Naive thymus-derived CD4-positive, alpha-beta T cell (primary cell): Measurements from ENCODE around the gene CDKAL1. TPM values are rescaled to one million over a fixed set of nuclear protein-coding genes. Genes with fewer than 3 reads are reported as not detected.

ENCODE experiments used
- ATAC-seq: fragments of 150-1000 bp; cut with Tn5 transposase; 2 replicates; pipeline ENCODE4 v1.10.0; 2021; ENCODE audit warnings: mild to moderate bottlenecking, moderate library complexity
- CTCF ChIA-PET: fragments of 350-600 bp; sonication (Branson Sonifier 250); formaldehyde crosslinking; loops from one replicate; lab custom pipeline; 2021; ENCODE audit warnings: antibody characterized with exemption; lab: Charles Lee
- POLR2A ChIA-PET: fragments of 350-600 bp; sonication (Branson Sonifier 250); formaldehyde crosslinking; loops from one replicate; lab custom pipeline; 2021; ENCODE audit warnings: antibody characterized with exemption, inconsistent platforms; lab: Charles Lee
- DNase-seq, 9 donors: peaks; one replicate each; pipeline versions ENCODE4 v3.0.0 to v3.0.0-alpha.2; 2020 to 2022; ENCODE audit warnings: mixed read lengths in 1 of 9
- H3K27ac ChIP-seq: one replicate; pipeline ENCODE4 v1.7.0; 2013; ENCODE audit warnings: mild to moderate bottlenecking, low read depth, low read length, moderate library complexity
- H3K27me3 ChIP-seq, 2 donors: one replicate each; pipeline ENCODE4 v1.7.0; 2013; ENCODE audit warnings: low read length in 2 of 2, mild to moderate bottlenecking in 2 of 2, moderate library complexity in 2 of 2; ENCODE audit not compliant: control insufficient read depth in 2 of 2, insufficient read depth in 2 of 2
- H3K36me3 ChIP-seq, 3 experiments: 1 replicate in 2 of 3; 2 replicates in 1 of 3; pipeline ENCODE4 v1.7.0; 2013; ENCODE audit warnings: low read length in 3 of 3, mild to moderate bottlenecking in 3 of 3, moderate library complexity in 1 of 3; ENCODE audit not compliant: insufficient read depth in 3 of 3, control insufficient read depth in 2 of 3
- H3K4me1 ChIP-seq, 2 donors: one replicate each; pipeline ENCODE4 v1.7.0; 2013; ENCODE audit warnings: low read length in 2 of 2, mild to moderate bottlenecking in 2 of 2, moderate library complexity in 1 of 2; ENCODE audit not compliant: control insufficient read depth in 2 of 2, insufficient read depth in 2 of 2
- H3K4me3 ChIP-seq: 2 replicates; pipeline ENCODE4 v1.7.0; 2013; ENCODE audit warnings: mild to moderate bottlenecking, low read length
- H3K9me3 ChIP-seq, 3 experiments: 1 replicate in 2 of 3; 2 replicates in 1 of 3; pipeline ENCODE4 v1.7.0; 2013; ENCODE audit warnings: low read length in 3 of 3; ENCODE audit not compliant: control insufficient read depth in 2 of 3
- H3K27ac Mint-ChIP-seq, 9 donors: one replicate each; pipeline ENCODE4 v1.8.0; 2020 to 2022; ENCODE audit warnings: mixed read lengths in 9 of 9, mild to moderate bottlenecking in 8 of 9, moderate library complexity in 5 of 9, inconsistent platforms in 2 of 9
- H3K27me3 Mint-ChIP-seq, 5 donors: one replicate each; pipeline ENCODE4 v1.8.0; 2021 to 2022; ENCODE audit warnings: mixed read lengths in 5 of 5, mild to moderate bottlenecking in 1 of 5
- H3K36me3 Mint-ChIP-seq, 5 donors: one replicate each; pipeline ENCODE4 v1.8.0; 2020 to 2022; ENCODE audit warnings: mixed read lengths in 5 of 5, mild to moderate bottlenecking in 3 of 5, inconsistent platforms in 1 of 5
- H3K4me1 Mint-ChIP-seq, 7 donors: one replicate each; pipeline ENCODE4 v1.8.0; 2020 to 2022; ENCODE audit warnings: mixed read lengths in 7 of 7, mild to moderate bottlenecking in 3 of 7, inconsistent platforms in 1 of 7
- H3K4me3 Mint-ChIP-seq, 10 donors: one replicate each; pipeline ENCODE4 v1.8.0; 2020 to 2022; ENCODE audit warnings: mild to moderate bottlenecking in 10 of 10, mixed read lengths in 10 of 10, moderate library complexity in 6 of 10, inconsistent platforms in 2 of 10
- H3K9me3 Mint-ChIP-seq, 11 donors: one replicate each; pipeline ENCODE4 v1.8.0; 2020 to 2022; ENCODE audit warnings: mixed read lengths in 11 of 11, mild to moderate bottlenecking in 4 of 11, inconsistent platforms in 1 of 11, moderate library complexity in 1 of 11
- intact Hi-C, 2 donors: fragments of 100-400 bp; cut with micrococcal nuclease; formaldehyde crosslinking; loops; one replicate each; pipeline ENCODE4 v1.15.1; 2023
- polyA plus RNA-seq, 2 donors: library from polyadenylated mRNA; unstranded; fragments of 300-500 nt; fragmentation: Illumina TruSeq; gene quantifications; one replicate each; pipeline ENCODE4 v1.2.3, GENCODE V29; 2021
- total RNA-seq, 6 experiments: library from RNA in 5 of 6; stranded (reverse) in 5 of 6; gene quantifications; 1 replicate in 5 of 6; 2 replicates in 1 of 6; pipeline ENCODE4 v1.2.3 and lab custom pipeline; 2021 to 2026

Gene CDKAL1
- total and polyA plus RNA-seq, 7 experiments from 2014 or later = 23.6 to 35.8 (median 29.8) TPM

- ChIA-PET POLR2A (no interaction called here), CTCF (no interaction called here)
- Histone ChIP-seq H3K9me3 (no peaks in the 10 kb centered on the region), H3K27ac (no peak overlapping the region), H3K4me1 (no peaks in the 10 kb centered on the region), H3K4me3 (no peak overlapping the region), H3K27me3 (no peaks in the 10 kb centered on the region), H3K36me3 (no peaks in the 10 kb centered on the region)
- H3K27ac Mint-ChIP-seq = no peak overlapping the region
- H3K27me3 Mint-ChIP-seq = no peaks in the 10 kb centered on the region
- DNase-seq (no peak), ATAC-seq (no peak)
- H3K4me1 Mint-ChIP-seq = peaks cover 0 to under 1% (median 0%) of the 10 kb centered on the region in 7 donors
- H3K36me3 Mint-ChIP-seq = peaks cover 0 to 45% (median 19%) of the 10 kb centered on the region in 5 donors
- intact Hi-C loops = no loop called here
- H3K4me3 Mint-ChIP-seq = no peak overlapping the region
- no peaks in the 10 kb centered on the region for H3K9me3 Mint-ChIP-seq
These were observed 399.0 kb downstream of the CDKAL1 start for GRCh38 chr6:20933057-20933788.

- POLR2A ChIA-PET = no interaction called here
- ATAC-seq (no peak), DNase-seq (no peak)
- Mint-ChIP-seq H3K9me3 (peaks cover 0 to 9% (median 4%) of the 10 kb centered on the region in 11 donors), H3K4me1 (peaks cover 0 to 4% (median 0%) of the 10 kb centered on the region in 7 donors), H3K27ac (no peak overlapping the region), H3K4me3 (no peak overlapping the region), H3K36me3 (peaks cover 0 to 51% (median 31%) of the 10 kb centered on the region in 5 donors), H3K27me3 (no peaks in the 10 kb centered on the region)
- intact Hi-C loops = no loop called here
- H3K4me1 ChIP-seq = no peaks in the 10 kb centered on the region
- no peaks in the 10 kb centered on the region for H3K27me3 ChIP-seq
- no peak overlapping the region for H3K4me3 ChIP-seq
- H3K9me3 ChIP-seq = no peaks in the 10 kb centered on the region
- no peaks in the 10 kb centered on the region for H3K36me3 ChIP-seq
- H3K27ac ChIP-seq = no peak overlapping the region
- CTCF ChIA-PET = no interaction called here
These were observed 402.7 kb downstream of the CDKAL1 start for GRCh38 chr6:20936949-20937348.

GRCh38 chr6:20939161-20939775, 405.0 kb downstream of the CDKAL1 start:
- H3K4me3 ChIP-seq = no peak overlapping the region
- POLR2A ChIA-PET = no interaction called here
- Mint-ChIP-seq H3K9me3 (peaks cover 0 to 25% (median 12%) of the 10 kb centered on the region in 11 donors), H3K36me3 (peaks cover 8 to 59% (median 47%) of the 10 kb centered on the region in 5 donors), H3K4me1 (peaks cover 0 to 4% (median 0%) of the 10 kb centered on the region in 7 donors), H3K27me3 (no peaks in the 10 kb centered on the region), H3K27ac (no peak overlapping the region), H3K4me3 (no peak overlapping the region)
- no peak overlapping the region for H3K27ac ChIP-seq
- DNase-seq (no peak), ATAC-seq (no peak)
- no peaks in the 10 kb centered on the region for H3K36me3 ChIP-seq
- no peaks in the 10 kb centered on the region for H3K9me3 ChIP-seq
- intact Hi-C loops = no loop called here
- CTCF ChIA-PET = no interaction called here
- H3K27me3 ChIP-seq = no peaks in the 10 kb centered on the region
- no peaks in the 10 kb centered on the region for H3K4me1 ChIP-seq

- Histone ChIP-seq H3K9me3 (no peaks in the 10 kb centered on the region), H3K27me3 (no peaks in the 10 kb centered on the region), H3K36me3 (no peaks in the 10 kb centered on the region), H3K27ac (no peak overlapping the region), H3K4me1 (no peaks in the 10 kb centered on the region), H3K4me3 (no peak overlapping the region)
- DNase-seq (no peak), ATAC-seq (no peak)
- ChIA-PET CTCF (no interaction called here), POLR2A (no interaction called here)
- Mint-ChIP-seq H3K27ac (no peak overlapping the region), H3K27me3 (no peaks in the 10 kb centered on the region), H3K36me3 (peaks cover 8 to 50% (median 31%) of the 10 kb centered on the region in 5 donors), H3K4me3 (peak overlapping the region in 1 of 10 donors; percentile 10), H3K9me3 (peaks cover 0 to 25% (median 12%) of the 10 kb centered on the region in 11 donors), H3K4me1 (peaks cover 0 to 4% (median 0%) of the 10 kb centered on the region in 7 donors)
- intact Hi-C loops = no loop called here
These were observed 408.9 kb downstream of the CDKAL1 start for GRCh38 chr6:20943040-20943627.

GRCh38 chr6:20943922-20944321, 409.7 kb downstream of the CDKAL1 start:
- H3K9me3 ChIP-seq = no peaks in the 10 kb centered on the region
- Mint-ChIP-seq H3K27me3 (no peaks in the 10 kb centered on the region), H3K27ac (no peak overlapping the region), H3K4me1 (peaks cover 0 to 3% (median 0%) of the 10 kb centered on the region in 7 donors), H3K36me3 (peaks cover 8 to 50% (median 34%) of the 10 kb centered on the region in 5 donors), H3K4me3 (no peak overlapping the region), H3K9me3 (peaks cover 0 to 25% (median 12%) of the 10 kb centered on the region in 11 donors)
- ChIA-PET CTCF (no interaction called here), POLR2A (no interaction called here)
- intact Hi-C loops = no loop called here
- no peaks in the 10 kb centered on the region for H3K4me1 ChIP-seq
- ATAC-seq (no peak), DNase-seq (no peak)
- no peak overlapping the region for H3K4me3 ChIP-seq
- H3K27me3 ChIP-seq = no peaks in the 10 kb centered on the region
- H3K36me3 ChIP-seq = no peaks in the 10 kb centered on the region
- H3K27ac ChIP-seq = no peak overlapping the region

- H3K9me3 ChIP-seq = no peaks in the 10 kb centered on the region
- no peak overlapping the region for H3K4me3 ChIP-seq
- H3K36me3 ChIP-seq = no peaks in the 10 kb centered on the region
- DNase-seq (no peak), ATAC-seq (peak; percentile 49)
- peaks cover 8 to 49% (median 40%) of the 10 kb centered on the region in 5 donors for H3K36me3 Mint-ChIP-seq
- no peak overlapping the region for H3K4me3 Mint-ChIP-seq
- POLR2A ChIA-PET = no interaction called here
- no peaks in the 10 kb centered on the region for H3K27me3 ChIP-seq
- peaks cover 0 to 3% (median 0%) of the 10 kb centered on the region in 7 donors for H3K4me1 Mint-ChIP-seq
- CTCF ChIA-PET = no interaction called here
- H3K27ac ChIP-seq = no peak overlapping the region
- H3K27ac Mint-ChIP-seq = no peak overlapping the region
- no peaks in the 10 kb centered on the region for H3K4me1 ChIP-seq
- intact Hi-C loops = no loop called here
- H3K9me3 Mint-ChIP-seq = peaks cover 0 to 25% (median 12%) of the 10 kb centered on the region in 11 donors
- no peaks in the 10 kb centered on the region for H3K27me3 Mint-ChIP-seq
These were observed 411.8 kb downstream of the CDKAL1 start for GRCh38 chr6:20946022-20946421.
